Activated CD4-positive, alpha-beta T cell treated with anti-CD3 and anti-CD28 coated beads, Interleukin-2, amount 10 ng/mL, durations not matched to agents 24 days and 14 days (primary cell): ENCODE measurements around the gene GPR22. TPM values are rescaled to one million over a fixed set of nuclear protein-coding genes. Genes with fewer than 3 reads are reported as not detected.

Experiments
- DNase-seq: peaks from one replicate; pipeline ENCODE4 v3.0.0; 2022
- H3K27ac Mint-ChIP-seq: one replicate; pipeline ENCODE4 v1.8.0; 2022; ENCODE audit warnings: mild to moderate bottlenecking, mixed read lengths
- H3K27me3 Mint-ChIP-seq: one replicate; pipeline ENCODE4 v1.8.0; 2022; ENCODE audit warnings: mixed read lengths
- H3K36me3 Mint-ChIP-seq: one replicate; pipeline ENCODE4 v1.8.0; 2022; ENCODE audit warnings: low read depth, mild to moderate bottlenecking, mixed read lengths
- H3K4me1 Mint-ChIP-seq: one replicate; pipeline ENCODE4 v1.8.0; 2021; ENCODE audit warnings: mixed read lengths
- H3K4me3 Mint-ChIP-seq: one replicate; pipeline ENCODE4 v1.8.0; 2022; ENCODE audit warnings: mild to moderate bottlenecking, moderate library complexity, mixed read lengths
- H3K9me3 Mint-ChIP-seq: one replicate; pipeline ENCODE4 v1.8.0; 2021; ENCODE audit warnings: mixed read lengths
- intact Hi-C: fragments of 100-400 bp; cut with micrococcal nuclease; formaldehyde crosslinking; loops from one replicate; pipeline ENCODE4 v1.15.1; 2023
- total RNA-seq: library from RNA; stranded (reverse); gene quantifications from 2 replicates; pipeline ENCODE4 v1.2.3, GENCODE V29; 2022

Gene GPR22
- total RNA-seq, 1 donor from 2014 or later, result not detected

- H3K36me3 Mint-ChIP-seq, result peaks cover 2% of the 10 kb centered on the region
- peaks cover 2% of the 10 kb centered on the region for H3K4me1 Mint-ChIP-seq
- no peaks in the 10 kb centered on the region for H3K27me3 Mint-ChIP-seq
- intact Hi-C loops, result loop anchor here (1.0 to 10.0 kb wide), 4 partner anchors 119 to 411 kb away; partner anchors contain the start of genes BCAP29 and SLC26A4
- H3K27ac Mint-ChIP-seq, result no peak overlapping the region
- no peaks in the 10 kb centered on the region for H3K9me3 Mint-ChIP-seq
- DNase-seq, result peak; percentile 84
- H3K4me3 Mint-ChIP-seq, result no peak overlapping the region
Measured at GRCh38 chr7:107463139-107464078, 6.4 kb upstream of the GPR22 start.

GRCh38 chr7:107464666-107465226 lies 5.1 kb upstream of the GPR22 start:
- Mint-ChIP-seq H3K36me3 (no peaks in the 10 kb centered on the region), H3K9me3 (no peaks in the 10 kb centered on the region), H3K27ac (no peak overlapping the region), H3K4me1 (peaks cover 2% of the 10 kb centered on the region), H3K27me3 (no peaks in the 10 kb centered on the region), H3K4me3 (no peak overlapping the region)
- intact Hi-C loops, result loop anchor here (5.0 to 10.0 kb wide), 2 partner anchors 118 to 200 kb away; partner anchors contain the start of genes BCAP29 and SLC26A4
- no peak for DNase-seq

GRCh38 chr7:107467972-107468371 lies 1.9 kb upstream of the GPR22 start:
- Mint-ChIP-seq H3K36me3 (no peaks in the 10 kb centered on the region), H3K27ac (no peak overlapping the region), H3K27me3 (no peaks in the 10 kb centered on the region), H3K4me3 (no peak overlapping the region), H3K4me1 (peaks cover 2% of the 10 kb centered on the region), H3K9me3 (no peaks in the 10 kb centered on the region)
- intact Hi-C loops, result loop anchor here (10.0 kb wide), 1 partner anchor 197 kb away; the partner anchor contains the start of gene SLC26A4
- no peak for DNase-seq

GRCh38 chr7:107468824-107469223 lies 1.0 kb upstream of the GPR22 start:
- no peak for DNase-seq
- peaks cover 2% of the 10 kb centered on the region for H3K4me1 Mint-ChIP-seq
- no peaks in the 10 kb centered on the region for H3K27me3 Mint-ChIP-seq
- H3K27ac Mint-ChIP-seq, result no peak overlapping the region
- no peak overlapping the region for H3K4me3 Mint-ChIP-seq
- no peaks in the 10 kb centered on the region for H3K9me3 Mint-ChIP-seq
- H3K36me3 Mint-ChIP-seq, result no peaks in the 10 kb centered on the region
- intact Hi-C loops, result loop anchor here (10.0 kb wide), 1 partner anchor 196 kb away; the partner anchor contains the start of gene SLC26A4

GRCh38 chr7:107471292-107472070 lies 1.6 kb downstream of the GPR22 start:
- no peak for DNase-seq
- no peak overlapping the region for H3K4me3 Mint-ChIP-seq
- no peaks in the 10 kb centered on the region for H3K9me3 Mint-ChIP-seq
- intact Hi-C loops, result no loop called here
- H3K4me1 Mint-ChIP-seq, result peaks cover 2% of the 10 kb centered on the region
- no peaks in the 10 kb centered on the region for H3K36me3 Mint-ChIP-seq
- H3K27ac Mint-ChIP-seq, result no peak overlapping the region
- no peaks in the 10 kb centered on the region for H3K27me3 Mint-ChIP-seq

DNA sequence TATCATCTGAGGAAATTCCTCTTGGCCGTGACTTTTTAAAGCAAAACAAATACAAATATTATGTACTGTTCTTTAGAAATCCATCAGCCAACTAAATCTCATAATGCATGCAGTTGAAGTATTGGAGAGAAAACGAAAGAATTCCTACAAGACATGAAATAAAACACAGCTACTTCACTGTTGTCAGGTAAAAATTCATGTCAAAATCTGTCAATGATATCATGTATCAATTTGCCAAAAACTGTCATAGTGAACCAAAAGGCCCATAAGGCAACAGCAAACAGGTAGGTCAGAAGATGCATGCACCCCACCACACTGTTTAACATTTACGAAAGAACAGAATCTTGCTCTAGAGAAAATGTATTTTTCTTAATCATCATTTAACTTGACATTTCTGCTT lies 2.3 kb downstream of the GPR22 start:
- intact Hi-C loops, result no loop called here
- DNase-seq, result no peak
- H3K27me3 Mint-ChIP-seq, result no peaks in the 10 kb centered on the region

GRCh38 chr7:107474104-107474521 lies 4.3 kb downstream of the GPR22 start:
- no peak for DNase-seq
- no peaks in the 10 kb centered on the region for H3K36me3 Mint-ChIP-seq
- H3K27me3 Mint-ChIP-seq, result no peaks in the 10 kb centered on the region
- intact Hi-C loops, result no loop called here
- H3K4me1 Mint-ChIP-seq, result no peaks in the 10 kb centered on the region
- no peak overlapping the region for H3K4me3 Mint-ChIP-seq
- H3K27ac Mint-ChIP-seq, result no peak overlapping the region
- H3K9me3 Mint-ChIP-seq, result no peaks in the 10 kb centered on the region

More for the DNA sequence above, 2.3 kb downstream of the GPR22 start:
- Mint-ChIP-seq H3K4me1 (peaks cover 2% of the 10 kb centered on the region), H3K4me3 (no peak overlapping the region), H3K27ac (no peak overlapping the region), H3K36me3 (no peaks in the 10 kb centered on the region), H3K9me3 (no peaks in the 10 kb centered on the region)

- Mint-ChIP-seq H3K9me3 (no peaks in the 10 kb centered on the region), H3K27me3 (no peaks in the 10 kb centered on the region), H3K36me3 (no peaks in the 10 kb centered on the region), H3K27ac (no peak overlapping the region), H3K4me3 (no peak overlapping the region), H3K4me1 (no peaks in the 10 kb centered on the region)
- no peak for DNase-seq
- intact Hi-C loops, result no loop called here
Measured at GRCh38 chr7:107479303-107479702, 9.4 kb downstream of the GPR22 start.

GRCh38 chr7:107480932-107481331 lies 11.1 kb downstream of the GPR22 start:
- Mint-ChIP-seq H3K27ac (no peak overlapping the region), H3K4me1 (peaks cover 5% of the 10 kb centered on the region), H3K36me3 (peaks cover 2% of the 10 kb centered on the region), H3K27me3 (no peaks in the 10 kb centered on the region), H3K4me3 (no peak overlapping the region), H3K9me3 (no peaks in the 10 kb centered on the region)
- no peak for DNase-seq
- intact Hi-C loops, result no loop called here

GRCh38 chr7:107482571-107482970 lies 12.7 kb downstream of the GPR22 start:
- no peak overlapping the region for H3K4me3 Mint-ChIP-seq
- DNase-seq, result no peak
- no peak overlapping the region for H3K27ac Mint-ChIP-seq
- H3K4me1 Mint-ChIP-seq, result peaks cover 9% of the 10 kb centered on the region
- no peaks in the 10 kb centered on the region for H3K9me3 Mint-ChIP-seq
- H3K27me3 Mint-ChIP-seq, result no peaks in the 10 kb centered on the region
- peaks cover 2% of the 10 kb centered on the region for H3K36me3 Mint-ChIP-seq
- intact Hi-C loops, result no loop called here

- no peak for DNase-seq
- Mint-ChIP-seq H3K4me3 (no peak overlapping the region), H3K36me3 (peaks cover 2% of the 10 kb centered on the region), H3K4me1 (peaks cover 11% of the 10 kb centered on the region), H3K27ac (no peak overlapping the region), H3K27me3 (no peaks in the 10 kb centered on the region), H3K9me3 (no peaks in the 10 kb centered on the region)
- intact Hi-C loops, result no loop called here
Measured at GRCh38 chr7:107486041-107486440, 16.2 kb downstream of the GPR22 start.

DNA sequence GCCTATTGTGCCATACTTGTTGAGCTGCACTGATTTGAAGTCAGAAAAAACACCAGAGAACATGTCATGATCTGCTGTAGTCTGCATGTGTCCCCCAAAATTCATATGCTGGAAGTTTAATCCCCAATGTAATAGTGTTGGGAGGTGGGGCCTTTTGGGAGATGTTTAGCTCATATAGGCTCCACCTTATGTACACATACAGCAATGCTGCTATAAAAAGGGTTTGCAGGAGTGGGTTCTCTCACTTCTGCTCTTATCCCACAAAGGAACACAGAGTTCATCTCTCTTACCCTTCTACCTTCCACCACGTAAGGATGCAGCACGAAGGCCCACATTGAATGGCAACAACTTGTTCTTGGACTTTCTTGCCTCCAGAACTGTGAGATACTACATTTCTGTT lies 23.0 kb downstream of the GPR22 start:
- Mint-ChIP-seq H3K27ac (no peak overlapping the region), H3K9me3 (no peaks in the 10 kb centered on the region), H3K4me3 (no peak overlapping the region), H3K36me3 (peaks cover 14% of the 10 kb centered on the region), H3K4me1 (peaks cover 9% of the 10 kb centered on the region), H3K27me3 (no peaks in the 10 kb centered on the region)
- intact Hi-C loops, result no loop called here
- no peak for DNase-seq

- H3K4me1 Mint-ChIP-seq, result peaks cover 8% of the 10 kb centered on the region
- intact Hi-C loops, result no loop called here
Measured at GRCh38 chr7:107494315-107494751, 24.5 kb downstream of the GPR22 start.

More at GRCh38 chr7:107494315-107494751, 24.5 kb downstream of the GPR22 start:
- no peak overlapping the region for H3K4me3 Mint-ChIP-seq
- no peaks in the 10 kb centered on the region for H3K9me3 Mint-ChIP-seq
- H3K27ac Mint-ChIP-seq, result no peak overlapping the region
- H3K36me3 Mint-ChIP-seq, result peaks cover 14% of the 10 kb centered on the region
- no peak for DNase-seq
- no peaks in the 10 kb centered on the region for H3K27me3 Mint-ChIP-seq
